ENCODE data around the gene CIROP. TPM values are rescaled to one million over a fixed set of nuclear protein-coding genes. Genes with fewer than 3 reads are reported as not detected.

The CIROP gene
- total RNA-seq, 2 experiments from 2014 or later: not detected

DNA sequence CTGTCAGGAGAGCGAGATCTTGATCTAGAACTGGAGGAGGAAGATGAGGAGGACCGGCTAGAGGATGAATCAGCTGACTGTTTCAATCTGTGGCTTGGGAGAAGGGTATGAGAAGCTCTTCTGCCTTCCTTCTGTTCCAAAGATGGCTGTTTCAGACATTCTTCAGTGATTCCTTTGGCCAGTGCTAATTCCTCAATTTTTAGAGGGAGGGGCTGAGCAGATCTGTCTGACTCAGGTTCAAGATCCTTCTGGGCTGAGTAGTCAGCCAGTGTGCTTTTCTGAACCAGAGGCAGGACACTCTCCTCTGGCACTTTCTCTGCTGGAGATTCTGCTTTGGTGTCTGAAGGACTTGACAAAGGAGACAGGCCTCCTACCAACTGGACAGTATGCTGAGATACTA, 25.1 kb downstream of the CIROP start:
- no peaks in the 10 kb centered on the region for H3K4me1 ChIP-seq (ENCODE audit: insufficient read depth, low read length)
- H3K27me3 ChIP-seq (ENCODE audit: control insufficient read depth in 1 of 2, insufficient read depth in 2 of 2, low read length in 2 of 2): no peaks in the 10 kb centered on the region
- intact Hi-C loops (cut with DNase I, micrococcal nuclease): loop anchor here (2.0 to 5.0 kb wide), 3 partner anchors 13 to 223 kb away; partner anchors contain the start of gene PPP1R3E (in 1 of the 2)
- DNase-seq (no peak), ATAC-seq (ENCODE audit: poor library complexity) (no peak)
- no peak overlapping the region for H3K4me3 ChIP-seq (ENCODE audit: low read length)
- no peaks in the 10 kb centered on the region for H3K27me3 Mint-ChIP-seq
- H3K36me3 Mint-ChIP-seq (ENCODE audit: low read depth): peaks cover 92% of the 10 kb centered on the region
- H3K27ac Mint-ChIP-seq: peak overlapping the region; percentile 57
- H3K27ac ChIP-seq (ENCODE audit: low read depth in 1 of 2, low read length in 2 of 2): no peak overlapping the region
- peaks cover 2% of the 10 kb centered on the region for H3K4me1 Mint-ChIP-seq (ENCODE audit: low read depth)
- H3K36me3 ChIP-seq (ENCODE audit: insufficient read depth, low read length): peaks cover 97% of the 10 kb centered on the region
- ChIA-PET POLR2A (interaction anchor here (2.0 kb wide), 1 partner anchor 16 kb away, joined by 7 read pairs; the partner anchor contains the start of genes ACIN1 and C14orf119), CTCF (no interaction called here)
- H3K9me3 ChIP-seq (ENCODE audit: control insufficient read depth in 1 of 2, insufficient read depth in 1 of 2, low read length in 2 of 2): no peaks in the 10 kb centered on the region
- no peak overlapping the region for H3K4me3 Mint-ChIP-seq
- H3K9me3 Mint-ChIP-seq: no peaks in the 10 kb centered on the region
- TF ChIP-seq, protein P1, sequence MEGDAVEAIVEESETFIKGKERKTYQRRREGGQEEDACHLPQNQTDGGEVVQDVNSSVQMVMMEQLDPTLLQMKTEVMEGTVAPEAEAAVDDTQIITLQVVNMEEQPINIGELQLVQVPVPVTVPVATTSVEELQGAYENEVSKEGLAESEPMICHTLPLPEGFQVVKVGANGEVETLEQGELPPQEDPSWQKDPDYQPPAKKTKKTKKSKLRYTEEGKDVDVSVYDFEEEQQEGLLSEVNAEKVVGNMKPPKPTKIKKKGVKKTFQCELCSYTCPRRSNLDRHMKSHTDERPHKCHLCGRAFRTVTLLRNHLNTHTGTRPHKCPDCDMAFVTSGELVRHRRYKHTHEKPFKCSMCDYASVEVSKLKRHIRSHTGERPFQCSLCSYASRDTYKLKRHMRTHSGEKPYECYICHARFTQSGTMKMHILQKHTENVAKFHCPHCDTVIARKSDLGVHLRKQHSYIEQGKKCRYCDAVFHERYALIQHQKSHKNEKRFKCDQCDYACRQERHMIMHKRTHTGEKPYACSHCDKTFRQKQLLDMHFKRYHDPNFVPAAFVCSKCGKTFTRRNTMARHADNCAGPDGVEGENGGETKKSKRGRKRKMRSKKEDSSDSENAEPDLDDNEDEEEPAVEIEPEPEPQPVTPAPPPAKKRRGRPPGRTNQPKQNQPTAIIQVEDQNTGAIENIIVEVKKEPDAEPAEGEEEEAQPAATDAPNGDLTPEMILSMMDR (IDR thresholded peaks at IDR 0.05): no peak

DNA sequence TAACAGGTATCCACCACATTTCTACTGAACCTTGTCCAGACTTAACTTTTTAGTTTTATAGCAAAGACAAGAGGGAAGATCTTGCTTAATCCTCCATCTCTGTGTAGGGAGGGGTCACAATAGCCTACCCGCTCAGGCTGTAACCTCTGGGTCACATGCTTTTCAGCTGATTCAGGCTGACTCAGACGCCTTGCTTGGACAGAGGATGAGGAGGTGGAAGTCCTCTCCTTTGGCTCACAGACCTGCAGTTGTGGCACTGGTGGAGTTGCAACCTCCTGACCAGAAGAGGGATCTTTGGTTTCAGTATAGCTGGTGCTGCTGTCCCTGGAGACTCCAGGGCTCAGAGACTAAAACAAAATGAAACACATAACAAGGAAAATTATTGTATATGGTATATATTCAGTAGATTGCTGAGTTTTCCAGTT, 26.1 kb downstream of the CIROP start:
- H3K9me3 ChIP-seq (ENCODE audit: control insufficient read depth in 1 of 2, insufficient read depth in 1 of 2, low read length in 2 of 2): no peaks in the 10 kb centered on the region
- CTCF ChIA-PET: interaction anchor here (1.0 to 2.7 kb wide), 3 partner anchors 10 to 43 kb away, joined by 3 to 18 read pairs (median 12); no protein-coding TSS in a partner anchor
- ATAC-seq (ENCODE audit: poor library complexity) (peak; percentile 21), DNase-seq (peak in 2 of 14 experiments; percentile 59 to 71)
- H3K4me3 ChIP-seq (ENCODE audit: low read length): no peak overlapping the region
- TF ChIP-seq, protein P1 (IDR thresholded peaks at IDR 0.05): no peak
- H3K27me3 ChIP-seq (ENCODE audit: control insufficient read depth in 1 of 2, insufficient read depth in 2 of 2, low read length in 2 of 2): no peaks in the 10 kb centered on the region
- no peaks in the 10 kb centered on the region for H3K27me3 Mint-ChIP-seq
- POLR2A ChIA-PET: interaction anchor here (2.0 kb wide), 1 partner anchor 17 kb away, joined by 7 read pairs; the partner anchor contains the start of genes ACIN1 and C14orf119
- peak overlapping the region; percentile 57 for H3K27ac Mint-ChIP-seq
- H3K27ac ChIP-seq (ENCODE audit: low read depth in 1 of 2, low read length in 2 of 2): no peak overlapping the region
- peaks cover 96% of the 10 kb centered on the region for H3K36me3 ChIP-seq (ENCODE audit: insufficient read depth, low read length)
- no peak overlapping the region for H3K4me3 Mint-ChIP-seq
- H3K4me1 ChIP-seq (ENCODE audit: insufficient read depth, low read length): no peaks in the 10 kb centered on the region
- no peaks in the 10 kb centered on the region for H3K9me3 Mint-ChIP-seq
- intact Hi-C loops (cut with DNase I, micrococcal nuclease): loop anchor here (2.0 to 5.0 kb wide), 3 partner anchors 14 to 224 kb away; partner anchors contain the start of gene PPP1R3E (in 1 of the 2)
- no peaks in the 10 kb centered on the region for H3K4me1 Mint-ChIP-seq (ENCODE audit: low read depth)
- peaks cover 89% of the 10 kb centered on the region for H3K36me3 Mint-ChIP-seq (ENCODE audit: low read depth)

DNA sequence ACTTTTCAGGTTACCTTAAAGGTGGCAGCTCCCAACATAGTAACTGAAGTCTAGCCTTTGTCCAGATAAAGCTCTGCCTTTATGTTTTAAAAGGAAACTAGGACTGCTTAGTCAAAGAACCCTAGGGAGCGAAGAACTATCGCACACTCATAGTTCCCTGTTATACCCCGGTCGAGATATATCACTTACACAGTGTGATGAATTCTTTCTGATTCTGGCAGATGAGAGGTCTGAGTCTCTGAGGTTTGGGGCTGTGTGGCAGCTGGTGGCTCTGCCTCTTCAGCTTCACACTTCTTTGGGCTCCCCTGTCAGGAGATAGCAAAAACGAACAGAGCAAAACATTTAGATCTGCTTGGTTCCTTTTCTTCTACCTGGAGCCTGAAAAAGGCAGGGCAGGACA, 26.8 kb downstream of the CIROP start:
- H3K4me1 Mint-ChIP-seq (ENCODE audit: low read depth): no peaks in the 10 kb centered on the region
- TF ChIP-seq, protein P1 (IDR thresholded peaks at IDR 0.05): no peak

More for the DNA sequence above, 26.8 kb downstream of the CIROP start:
- no peaks in the 10 kb centered on the region for H3K4me1 ChIP-seq (ENCODE audit: insufficient read depth, low read length)
- ATAC-seq (ENCODE audit: poor library complexity) (no peak), DNase-seq (no peak)
- Mint-ChIP-seq H3K4me3 (no peak overlapping the region), H3K27me3 (no peaks in the 10 kb centered on the region), H3K36me3 (ENCODE audit: low read depth) (peaks cover 85% of the 10 kb centered on the region), H3K27ac (peak overlapping the region; percentile 44), H3K9me3 (no peaks in the 10 kb centered on the region)
- no peaks in the 10 kb centered on the region for H3K9me3 ChIP-seq (ENCODE audit: control insufficient read depth in 1 of 2, insufficient read depth in 1 of 2, low read length in 2 of 2)
- no peak overlapping the region for H3K4me3 ChIP-seq (ENCODE audit: low read length)
- H3K36me3 ChIP-seq (ENCODE audit: insufficient read depth, low read length): peaks cover 93% of the 10 kb centered on the region
- intact Hi-C loops (cut with DNase I, micrococcal nuclease): loop anchor here (1.0 to 5.0 kb wide), 5 partner anchors 15 to 224 kb away; partner anchors contain the start of gene PPP1R3E (in 1 of the 2)
- H3K27me3 ChIP-seq (ENCODE audit: control insufficient read depth in 1 of 2, insufficient read depth in 2 of 2, low read length in 2 of 2): no peaks in the 10 kb centered on the region
- POLR2A ChIA-PET: interaction anchor here (1.6 to 2.4 kb wide), 2 partner anchors 8 to 17 kb away, joined by 4 to 26 read pairs; partner anchors contain the start of genes ACIN1 and C14orf119
- CTCF ChIA-PET: interaction anchor here (1.0 to 2.7 kb wide), 7 partner anchors 9 to 109 kb away, joined by 3 to 18 read pairs (median 9); no protein-coding TSS in a partner anchor
- no peak overlapping the region for H3K27ac ChIP-seq (ENCODE audit: low read depth in 1 of 2, low read length in 2 of 2)

Measured in CD4-positive, alpha-beta T cell (primary cell).